CD1c-positive myeloid dendritic cell (primary cell): ENCODE data around the gene ARFIP1.

ENCODE experiments used
- DNase-seq: peaks from one replicate; pipeline ENCODE4 v3.0.0-alpha.2; 2016; ENCODE audit errors: extremely low spot score

ARFIP1 gene

DNA sequence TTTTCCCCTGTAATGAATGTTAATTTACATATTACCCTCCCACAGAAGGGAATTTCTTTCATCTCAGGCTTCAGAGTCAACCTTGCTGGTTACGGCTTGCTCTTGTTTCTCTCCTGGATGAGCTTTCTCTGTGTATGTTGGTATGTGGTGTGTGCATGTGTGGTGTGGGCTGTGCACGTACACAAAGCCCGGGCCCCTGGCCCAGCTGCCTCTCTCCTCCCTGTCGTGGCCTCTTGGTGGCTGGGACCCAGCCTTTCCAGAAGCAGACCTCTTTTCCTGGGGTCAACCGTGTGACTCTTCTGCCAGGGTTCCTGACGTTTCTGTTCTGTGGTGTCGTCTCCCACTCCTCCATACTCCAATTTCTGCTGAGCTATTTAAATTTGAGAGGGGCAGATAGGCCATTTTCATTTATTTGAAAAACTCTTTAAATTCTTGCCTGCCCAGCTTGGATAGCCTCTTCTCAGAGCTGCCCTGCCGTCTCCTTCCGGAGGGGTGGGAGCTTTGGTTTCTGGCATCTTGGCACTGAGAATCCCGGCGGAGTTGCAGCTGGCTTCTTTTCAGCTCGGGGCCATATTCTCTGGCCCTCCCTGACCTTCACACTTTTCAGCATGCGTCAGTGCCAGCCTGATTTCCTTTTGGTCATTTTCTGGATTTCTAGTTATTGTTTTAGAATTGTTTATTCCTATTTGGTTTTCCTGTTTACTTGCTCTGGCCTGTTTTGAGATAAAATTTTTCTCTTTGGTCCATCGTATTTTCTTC lies 181.4 kb downstream of the ARFIP1 start:
- DNase-seq = no peak

DNA sequence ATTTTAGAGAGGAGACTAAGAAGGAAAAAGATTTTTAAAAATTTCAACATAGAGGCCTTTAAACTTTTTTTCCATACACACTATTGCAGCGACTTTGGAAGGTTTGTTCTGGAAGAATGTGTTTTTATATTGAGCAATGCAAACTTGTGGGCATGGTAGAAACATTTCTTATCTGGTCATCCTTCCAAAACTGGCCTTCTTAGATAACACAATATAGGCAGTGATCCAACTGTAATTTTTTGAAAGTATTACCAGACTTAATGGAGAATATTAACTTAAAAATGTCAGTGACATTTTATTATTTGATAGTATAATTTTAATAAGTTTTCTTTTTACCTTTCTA lies 182.0 kb downstream of the ARFIP1 start:
- DNase-seq = no peak
